ENCODE results near the gene KCNIP1.

KCNIP1 gene

GRCh38 chr5:170660531-170660930 lies 156.7 kb downstream of the KCNIP1 start:
- DNase-seq (ENCODE audit: low read depth) = no peak
- no peak overlapping the region for H3K4me3 ChIP-seq (ENCODE audit: low read length)
- TF ChIP-seq CTCF (conservative IDR thresholded peaks at IDR 0.05; ENCODE audit: low read length) = no peak

DNA sequence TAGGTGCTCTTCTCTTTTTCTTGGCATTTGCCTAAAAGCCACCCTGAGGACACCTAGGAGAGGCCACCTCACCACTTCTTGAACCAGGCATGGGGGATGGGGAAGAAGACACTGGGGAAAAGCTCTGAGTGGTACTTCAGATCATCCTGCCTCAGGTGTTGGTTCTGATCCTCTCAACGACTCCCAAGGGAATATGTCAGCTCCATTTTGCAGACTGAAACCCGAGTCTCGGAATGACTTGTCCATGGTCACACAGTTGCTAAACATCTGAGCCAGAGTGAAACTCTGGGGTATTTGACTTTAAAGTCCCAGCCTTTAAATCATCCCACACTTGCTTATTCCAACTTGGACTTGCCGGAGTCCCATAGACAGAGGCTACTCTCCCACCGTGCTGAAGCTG lies 159.1 kb downstream of the KCNIP1 start:
- no peak for TF ChIP-seq CTCF (conservative IDR thresholded peaks at IDR 0.05; ENCODE audit: low read length)
- no peak for DNase-seq (ENCODE audit: low read depth)

DNA sequence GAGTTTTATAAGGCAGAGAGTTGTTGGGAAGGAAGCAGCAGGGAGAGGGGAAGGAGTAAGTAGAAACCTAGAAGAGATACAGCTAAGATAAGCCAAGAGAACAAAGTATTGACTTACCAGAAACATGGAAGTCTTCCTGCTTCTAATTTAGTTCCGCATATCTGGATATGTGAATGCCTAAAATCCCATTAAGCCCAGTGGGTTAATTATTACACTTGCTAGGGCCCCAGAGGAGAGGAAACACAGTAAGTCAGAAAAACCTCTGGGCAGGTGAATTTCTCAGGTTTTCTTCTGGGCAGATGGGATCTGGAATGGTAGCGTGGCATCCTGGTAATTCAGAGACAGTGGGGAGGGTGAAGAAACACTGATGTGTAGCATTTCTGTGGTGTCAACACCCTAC lies 175.0 kb downstream of the KCNIP1 start:
- no peak for DNase-seq (ENCODE audit: low read depth)
- H3K4me3 ChIP-seq (ENCODE audit: low read length) = no peak overlapping the region

More for the DNA sequence above, 159.1 kb downstream of the KCNIP1 start:
- no peak overlapping the region for H3K4me3 ChIP-seq (ENCODE audit: low read length)

DNA sequence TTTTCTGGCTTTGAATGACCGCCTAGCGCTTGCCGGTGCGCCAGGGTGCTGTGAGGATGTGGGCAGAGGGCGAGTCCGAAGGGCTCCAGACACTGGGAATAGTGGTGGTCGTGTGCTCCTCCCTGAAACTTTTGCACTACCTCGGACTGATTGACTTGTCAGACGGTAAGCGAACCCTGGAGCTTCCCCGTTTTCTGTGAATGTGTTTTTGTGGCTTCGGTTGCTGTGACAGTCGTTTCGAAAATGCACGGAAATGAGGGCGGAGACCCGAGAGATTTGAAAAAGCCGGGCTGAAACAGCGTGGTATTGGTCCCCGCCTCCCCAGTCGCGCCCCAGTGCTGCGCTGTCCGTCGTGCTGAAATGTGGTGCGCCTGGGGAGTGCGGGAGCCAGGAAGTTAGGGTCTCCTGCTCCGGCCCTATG lies 177.2 kb downstream of the KCNIP1 start:
- DNase-seq (ENCODE audit: low read depth) = peak; percentile 6
- H3K4me3 ChIP-seq (ENCODE audit: low read length) = no peak overlapping the region
- TF ChIP-seq CTCF (conservative IDR thresholded peaks at IDR 0.05; ENCODE audit: low read length) = no peak

More for the DNA sequence above, 175.0 kb downstream of the KCNIP1 start:
- no peak for TF ChIP-seq CTCF (conservative IDR thresholded peaks at IDR 0.05; ENCODE audit: low read length)

- H3K4me3 ChIP-seq (ENCODE audit: low read length) = no peak overlapping the region
- no peak for DNase-seq (ENCODE audit: low read depth)
- TF ChIP-seq CTCF (conservative IDR thresholded peaks at IDR 0.05; ENCODE audit: low read length) = no peak
Measured at GRCh38 chr5:170691657-170692056, 187.8 kb downstream of the KCNIP1 start.

- DNase-seq (ENCODE audit: low read depth) = no peak
- no peak overlapping the region for H3K4me3 ChIP-seq (ENCODE audit: low read length)
- TF ChIP-seq CTCF (conservative IDR thresholded peaks at IDR 0.05; ENCODE audit: low read length) = no peak
Measured at GRCh38 chr5:170693701-170694100, 189.9 kb downstream of the KCNIP1 start.

DNA sequence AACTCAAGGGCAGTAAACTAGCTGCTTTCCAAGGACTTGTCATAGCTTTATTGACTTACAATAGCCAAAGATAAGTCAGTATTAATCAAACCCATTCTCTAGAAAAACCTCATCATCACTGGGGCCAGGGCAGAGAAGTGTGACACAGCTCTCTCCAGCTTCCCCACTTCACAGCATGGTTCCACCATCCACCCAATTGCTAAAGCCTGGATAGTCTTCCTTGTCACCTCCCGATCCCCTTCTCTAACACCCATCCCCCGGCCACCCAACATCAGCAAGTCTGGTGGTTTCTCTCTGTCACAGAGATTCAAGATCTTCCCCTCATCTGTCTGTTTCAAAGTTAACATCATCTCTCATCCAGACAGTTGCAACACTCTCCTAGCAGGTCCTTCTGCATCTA lies 191.1 kb downstream of the KCNIP1 start:
- no peak for DNase-seq (ENCODE audit: low read depth)
- no peak overlapping the region for H3K4me3 ChIP-seq (ENCODE audit: low read length)
- TF ChIP-seq CTCF (conservative IDR thresholded peaks at IDR 0.05; ENCODE audit: low read length) = no peak
